Measurements from ENCODE around the gene BLVRA.

GRCh38 chr7:43716598-43716997 is 41.9 kb upstream of the BLVRA start:
- TF ChIP-seq, protein P1, sequence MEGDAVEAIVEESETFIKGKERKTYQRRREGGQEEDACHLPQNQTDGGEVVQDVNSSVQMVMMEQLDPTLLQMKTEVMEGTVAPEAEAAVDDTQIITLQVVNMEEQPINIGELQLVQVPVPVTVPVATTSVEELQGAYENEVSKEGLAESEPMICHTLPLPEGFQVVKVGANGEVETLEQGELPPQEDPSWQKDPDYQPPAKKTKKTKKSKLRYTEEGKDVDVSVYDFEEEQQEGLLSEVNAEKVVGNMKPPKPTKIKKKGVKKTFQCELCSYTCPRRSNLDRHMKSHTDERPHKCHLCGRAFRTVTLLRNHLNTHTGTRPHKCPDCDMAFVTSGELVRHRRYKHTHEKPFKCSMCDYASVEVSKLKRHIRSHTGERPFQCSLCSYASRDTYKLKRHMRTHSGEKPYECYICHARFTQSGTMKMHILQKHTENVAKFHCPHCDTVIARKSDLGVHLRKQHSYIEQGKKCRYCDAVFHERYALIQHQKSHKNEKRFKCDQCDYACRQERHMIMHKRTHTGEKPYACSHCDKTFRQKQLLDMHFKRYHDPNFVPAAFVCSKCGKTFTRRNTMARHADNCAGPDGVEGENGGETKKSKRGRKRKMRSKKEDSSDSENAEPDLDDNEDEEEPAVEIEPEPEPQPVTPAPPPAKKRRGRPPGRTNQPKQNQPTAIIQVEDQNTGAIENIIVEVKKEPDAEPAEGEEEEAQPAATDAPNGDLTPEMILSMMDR (IDR thresholded peaks at IDR 0.05) = no peak
- TF ChIP-seq POLR2A (IDR thresholded peaks at IDR 0.05) = no peak
